ENCODE data around the gene GTPBP6. TPM values are rescaled to one million over a fixed set of nuclear protein-coding genes. Genes with fewer than 3 reads are reported as not detected.

Gene GTPBP6
- total RNA-seq, 1 experiment from 2014 or later: 41.6 TPM

DNA sequence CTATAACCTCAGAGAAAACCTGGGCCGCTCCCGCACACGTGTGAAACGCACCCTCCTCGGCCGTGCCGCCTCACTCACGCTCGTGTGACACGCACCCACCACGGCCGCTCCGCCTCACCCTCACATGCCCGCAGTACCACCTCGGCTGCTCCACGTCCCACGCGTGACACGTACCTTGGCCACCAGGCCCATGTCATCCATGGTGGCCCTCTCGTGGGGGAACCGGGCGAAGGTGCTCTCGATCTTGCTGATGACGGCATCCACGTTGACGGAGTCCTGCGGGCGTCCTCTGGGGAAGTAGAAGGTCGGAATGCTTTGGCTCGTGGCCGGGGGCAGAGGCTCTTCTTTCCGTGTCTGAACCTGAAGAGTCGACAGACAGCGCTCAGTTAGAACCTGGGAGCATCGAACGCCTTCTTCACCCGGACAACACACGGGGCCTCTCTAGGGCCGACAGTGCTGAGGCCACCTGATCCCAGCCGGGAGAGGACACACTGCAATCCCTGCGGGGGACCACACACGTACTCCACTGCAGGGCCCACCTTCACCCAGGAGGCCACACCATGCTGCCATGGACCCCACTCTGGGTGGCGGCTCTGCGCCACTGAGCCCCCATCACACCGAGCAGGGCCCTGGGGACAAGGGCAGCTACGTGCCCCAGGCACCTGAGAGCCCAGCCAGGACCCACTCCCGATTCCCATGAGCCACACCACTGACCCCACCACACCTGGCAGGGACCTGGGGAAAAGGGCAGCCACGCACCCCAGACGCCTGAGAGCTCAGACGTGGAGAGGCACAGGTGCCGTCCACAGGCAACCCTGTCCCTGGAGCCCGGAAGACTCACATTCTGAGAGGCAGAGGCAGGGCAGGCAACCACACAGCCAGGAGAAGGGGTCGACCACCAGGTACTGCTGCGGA lies 42.9 kb upstream of the GTPBP6 start:
- Histone ChIP-seq H3K9ac (ENCODE audit: low read length) (no peak overlapping the region), H4K20me1 (ENCODE audit: insufficient read depth) (no peaks in the 10 kb centered on the region), H3K4me3 (replicated peaks in 1 of 2; ENCODE audit: low read depth in 1 of 2, low read length in 2 of 2) (no peak overlapping the region), H3K9me3 (ENCODE audit: control insufficient read depth in 1 of 2, insufficient read depth in 1 of 2, low read depth in 1 of 2, low read length in 2 of 2) (no peaks in the 10 kb centered on the region), H3K79me2 (ENCODE audit: insufficient read depth, low read length) (no peaks in the 10 kb centered on the region), H3K27ac (ENCODE audit: low read depth, low read length) (no peak overlapping the region), H3K4me1 (ENCODE audit: control insufficient read depth in 1 of 2, insufficient read depth in 2 of 2, low read length in 2 of 2) (no peaks in the 10 kb centered on the region), H3K9me2 (ENCODE audit: insufficient read depth) (no peaks in the 10 kb centered on the region), H2AFZ (ENCODE audit: low read depth, low read length, poor library complexity, severe bottlenecking) (no peak overlapping the region), H3K36me3 (ENCODE audit: control insufficient read depth in 1 of 2, insufficient read depth in 2 of 2, low read length in 2 of 2) (0 out of 4 replicates have a peak, but pooled peaks cover 0 to 4% of the 10 kb centered on the region in 2 experiments), H3K27me3 (ENCODE audit: insufficient read depth, low read length) (no peaks in the 10 kb centered on the region), H3K4me2 (ENCODE audit: low read length) (no peak overlapping the region)
- no peak for DNase-seq (ENCODE audit: low read depth, low spot score)
- ChIA-PET CTCF (no interaction called here), POLR2A (no interaction called here), RAD21 (ENCODE audit: low non-redundant PET in 1 of 2, low total read pairs in 2 of 2, uncharacterized antibody in 2 of 2, unreplicated experiment in 2 of 2) (no interaction called here)
- BruUV-seq (replicated peaks): no TSS peak
- intact Hi-C loops (cut with micrococcal nuclease): no loop called here
- TF ChIP-seq EZH2 (IDR thresholded peaks at IDR 0.05) (no peak), CBX3 (IDR thresholded peaks at IDR 0.05; ENCODE audit: low read depth) (no peak), FOSL1 (IDR thresholded peaks at IDR 0.05; ENCODE audit: low read depth) (no peak), POLR2AphosphoS5 (IDR thresholded peaks at IDR 0.05; ENCODE audit: low read depth, low read length) (no peak), POLR2A (IDR thresholded peaks at IDR 0.05; ENCODE audit: borderline replicate concordance, extremely low read depth, insufficient read depth, insufficient read length) (no peak), ZNF274 (IDR thresholded peaks at IDR 0.05; ENCODE audit: low read depth, low read length) (no peak), RAD21 (IDR thresholded peaks at IDR 0.05; ENCODE audit: low read depth) (no peak), SIN3A (IDR thresholded peaks at IDR 0.05; ENCODE audit: low read depth) (no peak), REST (IDR thresholded peaks at IDR 0.05; ENCODE audit: low read depth) (no peak)
- TF ChIP-seq, protein P1, sequence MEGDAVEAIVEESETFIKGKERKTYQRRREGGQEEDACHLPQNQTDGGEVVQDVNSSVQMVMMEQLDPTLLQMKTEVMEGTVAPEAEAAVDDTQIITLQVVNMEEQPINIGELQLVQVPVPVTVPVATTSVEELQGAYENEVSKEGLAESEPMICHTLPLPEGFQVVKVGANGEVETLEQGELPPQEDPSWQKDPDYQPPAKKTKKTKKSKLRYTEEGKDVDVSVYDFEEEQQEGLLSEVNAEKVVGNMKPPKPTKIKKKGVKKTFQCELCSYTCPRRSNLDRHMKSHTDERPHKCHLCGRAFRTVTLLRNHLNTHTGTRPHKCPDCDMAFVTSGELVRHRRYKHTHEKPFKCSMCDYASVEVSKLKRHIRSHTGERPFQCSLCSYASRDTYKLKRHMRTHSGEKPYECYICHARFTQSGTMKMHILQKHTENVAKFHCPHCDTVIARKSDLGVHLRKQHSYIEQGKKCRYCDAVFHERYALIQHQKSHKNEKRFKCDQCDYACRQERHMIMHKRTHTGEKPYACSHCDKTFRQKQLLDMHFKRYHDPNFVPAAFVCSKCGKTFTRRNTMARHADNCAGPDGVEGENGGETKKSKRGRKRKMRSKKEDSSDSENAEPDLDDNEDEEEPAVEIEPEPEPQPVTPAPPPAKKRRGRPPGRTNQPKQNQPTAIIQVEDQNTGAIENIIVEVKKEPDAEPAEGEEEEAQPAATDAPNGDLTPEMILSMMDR (IDR thresholded peaks at IDR 0.05 in 2 of 3, conservative IDR thresholded peaks at IDR 0.05 in 1 of 3; ENCODE audit: borderline replicate concordance in 1 of 3, insufficient read depth in 1 of 3, low read depth in 2 of 3, low read length in 2 of 3): no peak
- ATAC-seq: no peak

All from HCT116 (cell line).